Measurements from ENCODE around the gene SMARCC1. TPM values are rescaled to one million over a fixed set of nuclear protein-coding genes. Genes with fewer than 3 reads are reported as not detected.

SMARCC1 gene
- total and polyA plus RNA-seq, 2 of the 4 experiments (the other 2 are of a cell fraction) = 18.6 to 39.6 TPM

DNA sequence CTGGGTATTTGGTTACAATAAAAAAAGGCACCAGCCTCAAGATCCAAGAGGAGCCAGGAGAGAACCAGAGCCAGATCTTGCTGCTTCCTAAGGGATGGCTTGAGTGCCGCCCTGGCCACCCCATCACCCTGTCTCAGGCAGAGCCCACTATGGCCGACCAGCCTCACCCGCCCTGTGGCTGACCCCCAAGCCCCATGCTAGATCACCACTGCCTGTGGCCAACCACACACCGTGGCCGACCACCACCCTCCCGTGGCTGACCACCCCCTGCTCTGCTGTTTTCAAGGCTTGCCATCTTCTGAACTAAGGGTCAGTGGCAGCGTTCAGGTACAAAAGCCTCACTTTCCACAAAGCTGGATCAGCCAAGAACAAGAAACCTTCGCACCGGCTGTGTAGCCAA, 215.0 kb downstream of the SMARCC1 start:
- in situ Hi-C loops (cut with MboI; ENCODE audit: low sequenced_read_pairs) = no loop called here
- dilution Hi-C loops (cut with HindIII; ENCODE audit: low sequenced_read_pairs, unreplicated experiment) = no loop called here

More for the DNA sequence above, 215.0 kb downstream of the SMARCC1 start:
- DNase-seq (no peak), ATAC-seq (ENCODE audit: low read depth) (no peak)
- H3K9me1 ChIP-seq (ENCODE audit: insufficient read depth, low read length) = no peaks in the 10 kb centered on the region
- no peak overlapping the region for H3K4ac ChIP-seq (ENCODE audit: low read depth, low read length)
- H3K36me3 ChIP-seq (ENCODE audit: control insufficient read depth, insufficient read depth, low read length) = no peaks in the 10 kb centered on the region
- H2AFZ ChIP-seq (replicated peaks; ENCODE audit: low read length, poor library complexity) = no peak overlapping the region
- no peaks in the 10 kb centered on the region for H3K9me3 ChIP-seq (ENCODE audit: control insufficient read depth, insufficient read depth, low read length)
- no peaks in the 10 kb centered on the region for H4K20me1 ChIP-seq (ENCODE audit: insufficient read depth, low read length)
- H4K5ac ChIP-seq (ENCODE audit: low read depth, low read length) = no peak overlapping the region
- peaks cover 48% of the 10 kb centered on the region for H3K27me3 ChIP-seq (ENCODE audit: control insufficient read depth, insufficient read depth, low read length)
- no peak overlapping the region for H3K23ac ChIP-seq (ENCODE audit: low read depth, low read length)
- H2BK15ac ChIP-seq (ENCODE audit: low read depth, low read length) = no peak overlapping the region
- H3K4me3 ChIP-seq (ENCODE audit: insufficient read depth, low read depth, low read length) = no peak overlapping the region
- no peak overlapping the region for H3K56ac ChIP-seq (ENCODE audit: extremely low read depth, insufficient read depth, low read length)
- H3K27ac ChIP-seq (ENCODE audit: insufficient read depth, low read length) = no peak overlapping the region
- intact Hi-C loops (cut with micrococcal nuclease) = no loop called here
- no peak for TF ChIP-seq POLR2A (IDR thresholded peaks at IDR 0.05; ENCODE audit: low read depth, low read length)
- H3K14ac ChIP-seq (replicated peaks; ENCODE audit: low read depth, low read length) = no peak overlapping the region
- no TSS peak for BruUV-seq (replicated peaks)
- no peak overlapping the region for H4K8ac ChIP-seq (ENCODE audit: low read depth in 2 of 2, low read length in 2 of 2)
- no peaks in the 10 kb centered on the region for H3K4me1 ChIP-seq (ENCODE audit: control insufficient read depth, insufficient read depth, low read length)
- H2BK20ac ChIP-seq (ENCODE audit: low read depth, low read length) = no peak overlapping the region
- 91% methylated on average over 5 of the region's 9 CpGs; no CpG with 5 or more reads in 1 of the 2 experiments for WGBS, 2 experiments (ENCODE audit: extremely low coverage in 2 of 2, insufficient read length in 1 of 2)
- POLR2A ChIA-PET (ENCODE audit: unreplicated experiment) = no interaction called here
- H2BK5ac ChIP-seq (ENCODE audit: low read depth, low read length, poor library complexity, severe bottlenecking) = no peak overlapping the region
- CTCF ChIA-PET = interaction anchor here (0.8 kb wide), 1 partner anchor 26 kb away, joined by 3 read pairs; no protein-coding TSS in a partner anchor
- H3K79me1 ChIP-seq (ENCODE audit: low read depth in 1 of 2, low read length in 2 of 2) = no peaks in the 10 kb centered on the region
- no peak overlapping the region for H2AK5ac ChIP-seq (ENCODE audit: low read depth, low read length)
- H3K9ac ChIP-seq (ENCODE audit: low read depth, low read length) = no peak overlapping the region
- H2AK9ac ChIP-seq (replicated peaks; ENCODE audit: low read depth, low read length, poor library complexity) = no peak overlapping the region
- no peak overlapping the region for H4K91ac ChIP-seq (ENCODE audit: insufficient read depth, low read depth, low read length)
- H3K18ac ChIP-seq (ENCODE audit: low read depth, low read length) = no peak overlapping the region
- H2BK120ac ChIP-seq (ENCODE audit: low read depth, low read length) = no peak overlapping the region
- H3K4me2 ChIP-seq (ENCODE audit: low read depth, low read length) = no peak overlapping the region
